Endodermal cell (in vitro differentiated cells): ENCODE results near the gene GALNT2. TPM values are rescaled to one million over a fixed set of nuclear protein-coding genes. Genes with fewer than 3 reads are reported as not detected.

Experiments
- DNase-seq: peaks from one replicate; pipeline ENCODE4 v3.0.0-alpha.2; 2017
- H3K27ac ChIP-seq: 2 replicates; pipeline ENCODE4 v1.5.1; 2013; ENCODE audit warnings: mild to moderate bottlenecking, low read depth, low read length, moderate library complexity
- H3K27me3 ChIP-seq: 2 replicates; pipeline ENCODE4 v1.6.1; 2013; ENCODE audit warnings: mild to moderate bottlenecking, low read length, moderate library complexity; ENCODE audit not compliant: insufficient read depth, control insufficient read depth, poor library complexity, severe bottlenecking
- H3K36me3 ChIP-seq: 2 replicates; pipeline ENCODE4 v1.7.0; 2013; ENCODE audit warnings: mild to moderate bottlenecking, low read length, moderate library complexity; ENCODE audit not compliant: control insufficient read depth, insufficient read depth
- H3K4me1 ChIP-seq: one replicate; pipeline ENCODE4 v1.7.0; 2013; ENCODE audit warnings: low read length; ENCODE audit not compliant: control insufficient read depth, insufficient read depth
- H3K4me3 ChIP-seq: 2 replicates; pipeline ENCODE4 v1.5.1; 2013; ENCODE audit warnings: mild to moderate bottlenecking, low read length, moderate library complexity
- H3K9ac ChIP-seq: 2 replicates; pipeline ENCODE4 v1.6.1; 2013; ENCODE audit warnings: mild to moderate bottlenecking, low read length, moderate library complexity; ENCODE audit not compliant: poor library complexity, severe bottlenecking; ENCODE audit errors: extremely low read depth
- H3K9me3 ChIP-seq: 2 replicates; pipeline ENCODE4 v1.6.1; 2013; ENCODE audit warnings: mild to moderate bottlenecking, low read length, moderate library complexity; ENCODE audit not compliant: control insufficient read depth
- H3K27ac Mint-ChIP-seq: 2 replicates; pipeline ENCODE4 v1.8.0; 2020; ENCODE audit warnings: mixed read lengths
- H3K27me3 Mint-ChIP-seq: 2 replicates; pipeline ENCODE4 v1.8.0; 2021; ENCODE audit warnings: mild to moderate bottlenecking, mixed read lengths; ENCODE audit not compliant: insufficient read depth
- H3K36me3 Mint-ChIP-seq: 2 replicates; pipeline ENCODE4 v1.8.0; 2020; ENCODE audit warnings: low read depth, mixed read lengths
- H3K4me1 Mint-ChIP-seq: 2 replicates; pipeline ENCODE4 v1.8.0; 2020; ENCODE audit warnings: mixed read lengths
- H3K4me3 Mint-ChIP-seq: 2 replicates; pipeline ENCODE4 v1.8.0; 2020; ENCODE audit warnings: mild to moderate bottlenecking, moderate library complexity, mixed read lengths
- H3K9me3 Mint-ChIP-seq: 2 replicates; pipeline ENCODE4 v1.8.0; 2020; ENCODE audit warnings: mild to moderate bottlenecking, mixed read lengths
- CTCF ChIP-seq: fragments of 200-600 bp; sonication (generic); conservative IDR thresholded peaks from 2 replicates; pipeline ENCODE4 v1.5.0; 2021; ENCODE audit warnings: antibody characterized with exemption, mild to moderate bottlenecking
- WGBS, 2 experiments: methylation state at CpG; one replicate each; pipeline versions ENCODE4 v1.1.5 to v1.1.7; 2013; ENCODE audit warnings: missing lambda C conversion rate in 2 of 2, mixed read lengths in 1 of 2; ENCODE audit not compliant: insufficient coverage in 1 of 2, insufficient read length in 1 of 2; 5-methylcytosine and 5-hydroxymethylcytosine counted together
- total RNA-seq, 2 donors: library from RNA; stranded (reverse); fragmentation: NEBNext Ultra II Directional in 1 of 2; extraction: Animal tissue kit (Norgen Biotek cat#: 25700) in 1 of 2; gene quantifications; 2 replicates in 1 of 2; 3 replicates in 1 of 2; pipeline ENCODE4 v1.2.1, GENCODE V29; 2021

GALNT2 gene
- total RNA-seq, 2 donors from 2014 or later: 41.6 to 63.5 TPM

- 92 to 100% methylated on average over 1 to 4 of the region's 4 CpGs for WGBS, 2 experiments
- Mint-ChIP-seq H3K27ac (no peak overlapping the region), H3K4me1 (peaks cover 43% of the 10 kb centered on the region), H3K4me3 (no peak overlapping the region), H3K36me3 (peaks cover 1% of the 10 kb centered on the region), H3K9me3 (no peaks in the 10 kb centered on the region), H3K27me3 (peaks cover 2% of the 10 kb centered on the region)
- Histone ChIP-seq H3K4me1 (peaks cover 10% of the 10 kb centered on the region), H3K9ac (no peak overlapping the region), H3K27me3 (no peaks in the 10 kb centered on the region), H3K4me3 (no peak overlapping the region), H3K9me3 (no peaks in the 10 kb centered on the region), H3K36me3 (no peaks in the 10 kb centered on the region), H3K27ac (no peak overlapping the region)
- TF ChIP-seq CTCF: no peak
- no peak for DNase-seq
These were observed 35.4 kb downstream of the GALNT2 start for GRCh38 chr1:230102472-230102871.

GRCh38 chr1:230103306-230104173 lies 36.5 kb downstream of the GALNT2 start:
- Histone ChIP-seq H3K36me3 (no peaks in the 10 kb centered on the region), H3K9ac (no peak overlapping the region), H3K9me3 (no peaks in the 10 kb centered on the region), H3K4me1 (peaks cover 10% of the 10 kb centered on the region), H3K27ac (no peak overlapping the region), H3K4me3 (no peak overlapping the region), H3K27me3 (no peaks in the 10 kb centered on the region)
- no peak overlapping the region for H3K27ac Mint-ChIP-seq
- peaks cover 2% of the 10 kb centered on the region for H3K27me3 Mint-ChIP-seq
- TF ChIP-seq CTCF: no peak
- H3K36me3 Mint-ChIP-seq: no peaks in the 10 kb centered on the region
- no peak for DNase-seq
- 81% methylated on average over 4 to 5 of the region's 5 CpGs for WGBS, 2 experiments
- peaks cover 42% of the 10 kb centered on the region for H3K4me1 Mint-ChIP-seq
- no peak overlapping the region for H3K4me3 Mint-ChIP-seq
- no peaks in the 10 kb centered on the region for H3K9me3 Mint-ChIP-seq

- DNase-seq: peak; percentile 76
- no peak overlapping the region for H3K27ac Mint-ChIP-seq
- H3K27ac ChIP-seq: no peak overlapping the region
These were observed 37.6 kb downstream of the GALNT2 start for GRCh38 chr1:230104395-230105244.

More at GRCh38 chr1:230104395-230105244, 37.6 kb downstream of the GALNT2 start:
- Mint-ChIP-seq H3K36me3 (no peaks in the 10 kb centered on the region), H3K4me3 (no peak overlapping the region), H3K27me3 (peaks cover 2% of the 10 kb centered on the region), H3K9me3 (no peaks in the 10 kb centered on the region), H3K4me1 (peaks cover 38% of the 10 kb centered on the region)
- WGBS, 2 experiments: 70 to 74% methylated on average over 11 to 19 of the region's 19 CpGs
- no peak overlapping the region for H3K9ac ChIP-seq
- no peak for TF ChIP-seq CTCF
- no peaks in the 10 kb centered on the region for H3K27me3 ChIP-seq
- no peak overlapping the region for H3K4me3 ChIP-seq
- peaks cover 10% of the 10 kb centered on the region for H3K4me1 ChIP-seq
- H3K36me3 ChIP-seq: no peaks in the 10 kb centered on the region
- H3K9me3 ChIP-seq: no peaks in the 10 kb centered on the region
